Measurements from ENCODE around the gene PKD1L1.

- TF ChIP-seq, protein P1, sequence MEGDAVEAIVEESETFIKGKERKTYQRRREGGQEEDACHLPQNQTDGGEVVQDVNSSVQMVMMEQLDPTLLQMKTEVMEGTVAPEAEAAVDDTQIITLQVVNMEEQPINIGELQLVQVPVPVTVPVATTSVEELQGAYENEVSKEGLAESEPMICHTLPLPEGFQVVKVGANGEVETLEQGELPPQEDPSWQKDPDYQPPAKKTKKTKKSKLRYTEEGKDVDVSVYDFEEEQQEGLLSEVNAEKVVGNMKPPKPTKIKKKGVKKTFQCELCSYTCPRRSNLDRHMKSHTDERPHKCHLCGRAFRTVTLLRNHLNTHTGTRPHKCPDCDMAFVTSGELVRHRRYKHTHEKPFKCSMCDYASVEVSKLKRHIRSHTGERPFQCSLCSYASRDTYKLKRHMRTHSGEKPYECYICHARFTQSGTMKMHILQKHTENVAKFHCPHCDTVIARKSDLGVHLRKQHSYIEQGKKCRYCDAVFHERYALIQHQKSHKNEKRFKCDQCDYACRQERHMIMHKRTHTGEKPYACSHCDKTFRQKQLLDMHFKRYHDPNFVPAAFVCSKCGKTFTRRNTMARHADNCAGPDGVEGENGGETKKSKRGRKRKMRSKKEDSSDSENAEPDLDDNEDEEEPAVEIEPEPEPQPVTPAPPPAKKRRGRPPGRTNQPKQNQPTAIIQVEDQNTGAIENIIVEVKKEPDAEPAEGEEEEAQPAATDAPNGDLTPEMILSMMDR (IDR thresholded peaks at IDR 0.05) = no peak
- no peak for TF ChIP-seq POLR2A (IDR thresholded peaks at IDR 0.05)
Observed at GRCh38 chr7:47890125-47890524, 58.1 kb downstream of the PKD1L1 start.

Data from right lobe of liver (tissue), 4 donors.